GM19240 (cell line): Measurements from ENCODE around the gene LAG3.
A peak's percentile ranks its signal among the peaks of the same experiment; 100 is the strongest.

ENCODE experiments used
- DNase-seq: peaks from one replicate; pipeline ENCODE4 v3.0.0; 2011; ENCODE audit warnings: low spot score; ENCODE audit not compliant: insufficient read length

Gene LAG3

DNA sequence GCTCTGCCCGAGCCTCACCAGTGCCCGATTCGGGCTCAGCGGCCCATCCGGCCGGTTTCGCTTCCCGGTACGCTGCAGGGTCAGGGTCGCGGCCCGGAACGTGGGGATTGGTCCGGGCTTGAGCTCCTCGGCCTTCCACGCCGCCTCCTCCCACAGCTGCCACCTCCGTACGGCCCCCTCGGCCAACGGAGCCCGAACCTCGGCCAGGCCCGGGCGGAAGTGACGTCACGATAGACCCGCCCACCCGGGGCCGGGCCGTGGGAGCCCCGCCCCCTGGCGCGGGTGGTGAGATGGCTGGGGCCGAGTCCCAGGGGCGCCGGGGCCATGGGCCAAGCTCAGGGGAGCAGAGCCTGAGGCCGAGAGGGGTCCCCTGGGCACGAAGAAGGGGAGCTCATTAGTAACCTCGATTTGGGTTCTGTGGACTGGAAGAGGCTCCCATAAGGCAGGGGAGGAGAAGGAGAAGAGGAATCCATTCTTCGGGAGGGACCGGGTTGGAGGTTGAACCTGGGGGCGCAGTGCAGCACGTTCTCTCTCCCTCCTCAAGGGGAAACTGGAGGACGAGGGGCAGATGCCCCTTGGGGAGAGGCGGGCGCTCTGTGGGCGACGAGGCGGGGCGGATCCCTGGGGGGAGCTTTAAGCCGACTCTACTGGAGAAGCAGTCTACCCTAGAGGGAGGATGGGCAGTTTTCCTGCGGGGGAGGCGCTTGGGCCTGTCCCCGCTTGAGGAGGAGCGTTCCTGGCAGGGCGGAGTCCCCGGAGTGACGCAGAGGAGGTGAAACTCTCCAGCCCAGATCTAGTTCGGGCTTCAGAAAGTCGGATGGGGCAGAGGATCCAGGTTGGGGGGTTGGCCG is 19.2 kb upstream of the LAG3 start, which contains the start of gene MLF2:
MLF2 (minus strand) TSS at position 221 of the 851 bp plus-strand sequence. CDS start 807 bp downstream, outside the sequence.
- DNase-seq: peak; percentile 92

DNA sequence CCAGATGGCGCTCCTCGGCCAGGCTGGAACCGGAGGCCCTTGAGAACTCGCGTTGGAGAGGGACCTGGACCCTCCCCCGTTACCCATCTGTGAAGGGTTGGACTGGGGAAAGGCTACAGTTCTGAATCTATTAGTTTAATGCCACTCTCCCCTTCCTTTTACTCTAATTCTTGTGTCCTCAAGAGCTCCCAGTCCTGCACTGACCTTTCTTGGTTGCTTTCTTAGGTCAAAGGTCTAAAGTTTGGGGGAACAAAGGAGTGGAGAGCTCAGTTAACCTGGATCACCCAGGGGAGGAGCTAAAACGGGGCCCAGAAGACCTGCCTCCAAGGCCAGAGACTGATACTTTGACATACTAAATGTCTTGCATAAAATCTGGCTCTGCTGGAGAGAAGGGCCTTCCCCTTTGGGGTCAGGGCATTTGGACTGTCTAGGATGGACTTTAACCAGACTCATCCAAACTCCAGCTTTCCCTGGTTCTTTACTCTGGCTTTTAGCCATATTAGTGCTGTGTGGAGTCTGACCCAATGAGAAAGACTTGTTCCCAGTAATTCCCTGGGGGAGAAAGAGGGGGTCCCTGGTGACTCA is 18.5 kb upstream of the LAG3 start:
- no peak for DNase-seq

DNA sequence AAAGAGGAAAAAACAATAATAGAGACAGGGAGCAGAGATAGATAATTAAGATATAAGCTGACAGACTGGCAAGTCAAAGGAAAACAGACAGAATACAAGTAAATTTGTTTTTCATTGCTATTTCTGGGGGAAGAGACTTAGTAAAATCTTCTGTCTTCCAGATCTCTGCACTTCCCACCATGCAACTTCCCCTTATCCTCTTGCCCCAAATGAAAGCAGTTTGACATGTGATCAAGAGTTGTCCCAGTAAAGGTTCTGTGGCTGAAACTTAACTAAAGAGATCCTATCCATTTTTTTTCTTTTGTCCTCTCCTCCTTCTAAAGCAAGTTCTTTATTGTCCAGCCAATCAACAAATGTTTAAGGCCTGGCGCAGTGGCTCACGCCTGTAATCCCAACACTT is 17.9 kb upstream of the LAG3 start:
- DNase-seq: no peak

DNA sequence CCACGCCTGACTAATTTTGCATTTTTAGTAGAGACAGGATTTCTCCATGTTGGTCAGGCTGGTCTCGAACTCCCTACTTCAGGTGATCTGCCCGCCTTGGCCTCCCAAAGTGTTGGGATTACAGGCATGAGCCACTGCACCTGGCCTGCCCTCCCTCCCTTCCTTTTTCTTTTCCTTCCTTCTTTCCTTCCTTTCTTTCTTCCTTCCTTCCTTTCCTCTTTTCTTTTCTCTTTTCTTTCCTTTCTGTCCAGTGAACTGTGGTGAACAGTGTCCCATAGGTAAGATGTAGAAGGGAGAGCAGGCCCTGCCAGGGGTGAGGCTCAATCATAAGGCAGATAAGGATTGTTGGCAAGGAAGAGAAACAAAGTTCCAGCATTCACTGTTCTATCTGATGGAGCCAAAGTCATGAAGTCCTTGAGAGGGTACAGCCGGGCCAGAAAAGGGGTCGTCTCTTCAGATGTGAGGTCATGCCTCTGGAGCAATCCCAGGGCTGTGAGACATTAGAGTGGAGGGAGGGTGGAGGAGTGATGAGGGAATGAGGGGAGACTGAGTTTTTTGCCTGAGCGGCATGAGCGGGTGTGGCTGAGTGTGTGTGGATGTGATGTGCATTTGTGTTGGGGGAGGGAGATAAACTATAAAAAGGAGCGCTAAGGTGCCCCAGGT is 15.2 kb upstream of the LAG3 start:
- no peak for DNase-seq

DNA sequence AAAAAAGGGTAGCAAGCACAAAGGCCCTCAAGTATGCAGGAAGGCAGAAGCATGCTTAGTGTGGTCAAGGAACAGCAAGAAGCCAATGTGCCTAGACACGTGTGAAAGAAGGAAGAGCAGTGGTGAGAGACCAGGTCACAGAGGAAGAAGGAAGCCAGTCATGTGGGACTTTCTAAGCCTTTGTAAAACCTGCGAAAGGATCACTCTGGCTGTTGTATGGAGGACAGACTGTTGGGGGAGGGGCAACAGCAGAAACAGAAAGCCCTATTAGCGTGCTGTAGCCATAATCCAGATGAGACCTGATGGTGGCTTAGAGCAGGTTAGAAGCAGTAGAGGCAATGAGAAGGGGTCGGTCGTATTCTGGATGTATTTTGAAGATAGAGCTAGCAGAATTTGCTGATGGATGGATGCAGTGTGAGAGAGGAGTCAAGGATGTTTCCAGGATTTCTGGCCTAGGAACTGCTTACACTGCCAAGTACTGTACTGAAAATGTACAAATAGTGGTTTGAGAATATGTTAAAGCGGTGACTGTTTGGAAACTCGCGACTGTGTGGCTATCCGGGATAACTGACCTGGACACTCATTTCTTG is 13.7 kb upstream of the LAG3 start:
- DNase-seq: no peak

DNA sequence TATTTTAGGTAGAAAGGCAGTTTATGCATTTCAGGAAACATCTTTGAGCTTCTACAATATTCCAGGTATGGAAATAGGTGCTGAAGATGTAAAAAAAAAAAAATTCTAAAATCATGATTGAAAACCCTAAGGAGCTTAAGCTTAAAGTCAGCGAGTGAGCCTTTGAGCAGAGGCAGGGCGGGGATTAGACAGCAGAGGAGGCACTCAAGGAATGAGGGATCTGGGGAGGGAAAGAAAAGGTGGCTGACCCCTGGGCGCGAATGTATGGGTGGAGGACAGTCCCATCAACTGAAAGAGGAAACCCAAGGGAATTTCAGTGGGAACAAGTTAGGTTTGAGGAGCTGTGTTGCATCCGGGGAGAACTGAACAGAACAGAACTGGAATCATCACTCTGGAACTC is 12.6 kb upstream of the LAG3 start:
- no peak for DNase-seq

DNA sequence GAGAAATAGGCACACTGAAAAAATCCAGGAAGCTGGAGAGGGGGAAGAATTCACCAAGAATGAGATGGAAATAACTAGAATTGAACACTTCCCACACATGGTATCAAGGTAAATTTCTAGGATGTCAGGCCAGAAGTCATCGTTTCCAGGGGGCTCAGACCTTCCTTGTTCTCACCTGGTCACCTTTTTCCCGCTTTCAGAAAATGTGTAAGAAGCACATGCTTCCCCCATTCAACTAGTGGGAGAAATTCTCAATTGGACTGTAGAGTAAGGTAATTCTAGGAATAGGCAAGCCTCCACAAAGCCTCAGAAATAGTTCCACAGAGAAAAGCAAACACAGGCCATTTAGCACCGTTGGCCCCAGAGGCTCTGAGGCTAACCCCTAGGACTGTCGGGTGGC is 8.9 kb upstream of the LAG3 start:
- no peak for DNase-seq

DNA sequence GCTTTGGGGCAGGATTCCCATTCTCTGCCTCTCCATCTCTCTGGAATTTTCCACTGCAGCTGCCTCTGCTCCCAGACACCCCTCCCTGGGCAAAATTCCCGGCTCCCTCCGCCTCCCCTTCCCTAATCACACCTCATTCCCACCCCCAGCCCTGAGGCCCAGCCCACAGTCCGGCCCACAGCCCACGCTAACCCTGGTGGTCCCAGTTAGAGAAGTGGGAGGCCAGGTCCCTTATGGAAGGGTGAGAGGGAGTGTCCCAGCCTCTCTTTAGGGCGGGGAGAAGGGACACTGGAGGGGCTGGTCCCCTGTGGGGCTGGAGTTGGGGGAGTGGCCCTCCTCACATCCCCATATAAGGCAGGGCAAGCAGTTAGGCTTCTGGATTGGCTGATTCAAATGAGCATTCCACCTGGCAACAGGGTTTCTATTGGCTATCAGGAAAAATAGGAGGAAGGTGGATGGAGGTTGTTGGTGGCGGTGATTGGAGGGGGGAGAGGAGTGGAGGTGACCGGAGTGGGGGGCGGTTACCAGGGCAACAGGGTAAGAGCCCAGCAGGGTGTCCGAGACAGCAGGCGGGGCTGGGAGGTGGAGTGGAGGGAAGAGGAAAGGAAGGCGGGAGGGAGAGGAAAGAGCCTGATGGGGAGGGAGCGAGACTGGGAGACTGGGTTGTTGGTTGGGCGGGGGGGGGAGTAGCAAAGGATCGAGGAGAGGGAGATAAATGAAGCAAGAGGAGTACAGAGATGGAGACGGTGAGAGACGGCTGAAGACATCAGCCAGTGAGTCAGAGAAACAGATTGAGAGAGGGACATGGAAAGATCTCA is 8.1 kb upstream of the LAG3 start:
- peak; percentile 97 for DNase-seq

DNA sequence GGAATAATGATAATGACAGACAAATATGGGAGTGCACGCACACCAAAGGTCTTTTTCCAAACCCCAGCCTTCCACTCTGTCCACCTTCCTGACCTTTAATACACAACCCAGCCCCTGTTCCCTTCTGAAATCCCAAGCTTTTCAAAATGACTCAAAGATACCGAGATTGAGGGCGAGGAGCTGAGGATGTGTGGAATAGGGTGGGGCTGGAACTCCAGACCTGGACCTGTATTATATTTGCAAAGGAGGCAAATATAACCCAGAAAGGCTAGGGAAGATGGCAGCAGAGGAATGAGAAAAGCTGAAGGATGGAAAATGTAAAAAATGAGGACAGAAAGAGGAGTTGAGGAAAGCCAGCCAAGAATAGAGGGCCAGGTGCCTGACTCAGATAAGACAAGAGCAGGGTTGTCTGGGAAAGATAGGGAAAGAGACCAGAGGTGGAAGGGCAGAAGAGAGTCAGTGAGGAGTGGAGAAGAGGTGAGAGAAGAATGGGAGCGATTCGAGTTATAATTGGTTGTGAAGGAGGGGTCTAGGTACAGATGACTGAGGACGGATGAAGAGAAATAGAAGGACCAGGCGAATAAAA is 7.2 kb upstream of the LAG3 start:
- DNase-seq: no peak

DNA sequence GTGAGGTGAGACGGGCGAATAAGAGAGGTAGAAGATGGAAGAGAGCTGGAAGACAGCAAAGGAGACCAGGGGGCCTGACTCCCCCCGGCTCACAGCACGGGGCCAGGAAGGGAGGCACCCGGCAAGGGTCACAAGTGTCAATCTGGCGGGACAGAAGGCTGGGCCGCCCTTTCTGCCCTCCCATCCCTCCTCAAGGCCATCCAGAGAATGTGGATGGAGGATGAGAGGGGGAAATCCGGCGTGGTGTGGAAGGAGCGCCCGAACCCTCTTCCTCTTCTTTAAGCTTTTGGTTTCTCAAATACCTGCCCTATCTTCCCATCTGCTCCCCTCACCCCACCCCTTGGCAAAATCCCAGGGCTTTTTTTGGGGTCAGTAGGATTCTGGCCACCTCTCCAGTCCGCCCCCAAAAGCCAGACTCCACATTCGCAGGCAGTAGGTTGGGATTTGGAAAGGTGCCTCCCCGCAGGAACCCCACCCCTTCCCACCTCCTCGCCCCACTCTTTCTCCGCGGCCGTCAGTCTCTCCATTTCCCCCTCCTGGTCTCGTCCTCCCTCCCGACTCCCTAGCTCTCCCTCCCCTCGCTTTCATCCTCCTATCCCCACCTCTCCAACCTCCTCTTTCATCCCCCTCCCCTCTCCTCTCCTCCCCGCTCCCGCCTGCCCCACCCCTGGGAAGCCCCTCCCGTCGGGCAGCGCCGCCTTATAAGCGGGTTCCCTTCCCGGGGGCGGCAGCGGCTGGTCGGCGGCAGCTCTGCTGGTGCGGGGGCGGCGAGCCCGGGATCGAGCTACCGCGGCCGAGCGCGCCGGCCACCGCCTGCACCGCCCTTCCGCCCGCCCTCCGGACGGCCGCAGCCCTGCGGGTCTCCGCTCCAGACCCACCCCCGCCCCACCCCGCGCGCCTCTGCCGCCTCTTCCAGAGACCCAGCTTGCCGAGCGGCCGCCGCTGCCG is 6.4 kb upstream of the LAG3 start, which contains the start of gene PTMS:
PTMS (plus strand) TSS at position 730 of the 948 bp plus-strand sequence. CDS start 343 bp downstream, outside the sequence.
- DNase-seq: no peak

DNA sequence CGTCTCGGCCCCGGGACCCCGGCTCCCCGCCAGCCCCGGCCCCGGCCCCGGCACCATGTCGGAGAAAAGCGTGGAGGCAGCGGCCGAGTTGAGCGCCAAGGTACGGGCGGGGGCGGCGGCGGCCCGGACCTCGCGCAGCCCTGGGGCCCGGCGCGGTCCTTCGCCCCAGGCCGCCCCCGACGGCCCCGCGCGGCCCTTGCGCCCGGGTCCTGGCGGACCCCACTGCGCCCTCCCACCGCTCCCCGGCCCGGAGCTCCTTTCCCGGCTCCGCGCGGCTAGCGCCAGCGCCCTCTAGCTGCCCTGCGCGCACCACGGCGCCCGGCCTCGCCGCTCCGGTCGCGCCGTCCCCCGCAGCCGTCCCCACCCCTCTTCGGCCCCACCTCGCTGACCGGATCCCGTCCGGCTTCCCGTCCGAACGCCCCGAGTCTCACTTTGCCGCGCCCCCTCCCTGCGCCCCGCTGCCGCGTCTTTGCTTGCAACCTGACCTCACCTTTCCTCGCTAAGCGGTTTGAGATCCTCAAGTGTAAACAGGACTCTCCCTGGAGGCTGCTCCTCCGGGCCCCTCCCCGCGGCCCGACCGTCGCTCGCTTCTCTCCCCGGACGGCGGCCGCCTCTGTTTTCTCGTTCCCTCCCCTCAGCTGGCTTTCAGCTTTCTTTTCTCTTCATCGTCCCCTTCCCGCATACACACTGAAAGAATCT is 5.5 kb upstream of the LAG3 start:
- DNase-seq: peak; percentile 57

DNA sequence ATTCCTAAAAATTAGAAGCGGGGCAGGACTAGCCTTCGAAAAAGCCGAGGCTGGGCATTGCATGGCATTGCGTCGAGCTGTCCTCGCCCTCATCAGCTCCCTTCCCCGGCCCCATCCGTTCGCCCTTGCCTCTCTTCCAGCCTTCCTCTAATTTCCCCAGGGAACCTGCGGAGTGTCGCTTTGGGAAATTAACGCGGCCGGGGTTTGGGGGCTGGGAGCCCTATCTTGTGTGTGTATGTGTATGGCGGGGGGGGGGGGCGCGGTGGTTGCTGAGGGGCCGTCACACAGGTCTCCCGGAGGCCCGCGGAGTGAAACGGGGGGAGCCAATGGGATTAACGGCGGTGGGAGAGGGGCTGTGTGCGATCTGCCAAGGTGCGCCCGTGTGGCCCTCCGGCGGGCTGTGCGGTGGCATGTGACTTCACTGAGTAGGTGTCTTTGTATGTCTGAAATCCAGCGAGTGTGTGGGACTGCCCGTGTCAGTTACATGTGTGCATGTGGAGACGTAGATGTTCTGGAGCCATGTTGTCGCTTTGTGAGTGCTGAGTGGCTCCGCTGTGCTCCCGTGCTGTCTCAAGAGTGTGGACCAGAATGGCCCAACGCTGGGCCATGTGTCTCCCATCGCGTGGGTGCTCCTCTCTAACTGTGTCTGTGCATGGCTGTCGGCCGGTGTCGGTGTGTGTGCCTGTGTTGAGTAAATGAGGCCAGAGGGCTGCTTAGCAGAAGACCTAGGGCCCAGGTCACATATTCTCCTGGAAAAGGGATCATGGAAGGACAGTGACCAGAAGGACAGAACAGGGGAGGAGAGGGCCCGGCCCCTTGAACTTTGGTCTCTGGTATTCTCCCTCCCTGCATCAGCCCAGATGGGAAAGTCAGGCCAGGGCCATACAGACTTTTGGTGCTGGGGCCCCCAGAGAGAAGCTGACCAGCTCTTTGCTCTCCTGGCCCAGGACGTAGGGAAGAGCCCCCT is 4.7 kb upstream of the LAG3 start:
- DNase-seq: no peak

DNA sequence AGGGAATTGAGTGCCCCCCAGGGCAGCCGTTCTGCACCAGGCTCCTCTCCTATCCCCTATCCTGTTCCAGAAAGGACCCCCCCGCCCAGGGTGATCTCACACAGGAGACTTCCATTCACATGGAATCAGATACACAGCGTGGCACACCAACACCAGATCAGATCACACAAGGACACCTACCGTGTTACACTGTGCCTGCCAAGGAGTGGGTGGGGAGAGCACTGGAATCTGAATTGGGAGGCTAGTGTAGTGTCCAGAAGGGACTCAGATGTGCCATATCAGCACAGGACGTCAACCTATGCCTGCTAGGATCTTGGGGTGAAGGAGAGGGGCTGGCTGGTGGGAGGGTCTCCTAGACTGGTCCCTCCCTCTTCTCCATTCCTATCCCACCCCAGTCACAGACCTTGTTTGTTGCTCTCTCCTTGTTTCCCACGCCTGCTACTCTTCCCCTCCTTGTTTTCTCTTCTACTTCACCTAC is 3.8 kb upstream of the LAG3 start:
- no peak for DNase-seq

DNA sequence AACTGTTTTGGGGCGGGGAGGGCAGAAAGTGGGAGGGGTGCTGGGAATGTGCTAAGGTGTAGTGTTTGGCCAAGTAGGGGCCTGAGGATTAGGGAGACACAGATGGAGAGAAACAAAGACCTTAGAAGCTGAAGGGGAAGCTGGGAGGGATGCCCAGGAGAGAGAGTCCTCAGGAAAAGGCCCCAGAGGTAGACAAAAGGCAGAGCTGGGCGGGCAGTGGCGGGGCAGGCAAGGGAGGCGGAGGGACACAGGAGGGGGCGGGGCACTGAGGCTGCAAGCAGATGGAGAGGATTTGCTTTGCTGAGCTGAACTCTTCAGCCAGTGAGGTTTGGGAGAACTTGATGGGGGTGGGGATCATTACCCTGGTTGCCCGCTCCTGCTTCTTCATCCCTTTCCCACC is 3.3 kb upstream of the LAG3 start:
- DNase-seq: no peak

DNA sequence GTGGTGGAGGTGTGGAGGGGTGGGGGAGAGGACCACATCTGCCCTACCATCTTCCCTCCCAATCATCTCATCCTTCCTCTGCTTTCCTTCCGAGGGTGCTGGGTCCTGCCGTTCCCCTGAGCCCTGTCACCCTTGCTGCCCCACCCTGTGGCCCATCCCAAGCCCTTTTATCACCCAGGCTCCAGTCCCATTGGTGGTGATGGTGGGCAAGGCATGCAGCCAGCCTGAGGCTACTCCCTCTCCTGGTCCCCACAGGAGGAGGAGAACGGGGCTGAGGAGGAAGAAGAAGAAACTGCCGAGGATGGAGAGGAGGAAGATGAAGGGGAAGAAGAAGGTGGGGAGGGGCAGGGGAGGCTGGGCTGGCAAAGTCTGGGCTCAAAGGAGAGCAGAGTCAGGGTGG is 2.7 kb upstream of the LAG3 start:
- DNase-seq: no peak

DNA sequence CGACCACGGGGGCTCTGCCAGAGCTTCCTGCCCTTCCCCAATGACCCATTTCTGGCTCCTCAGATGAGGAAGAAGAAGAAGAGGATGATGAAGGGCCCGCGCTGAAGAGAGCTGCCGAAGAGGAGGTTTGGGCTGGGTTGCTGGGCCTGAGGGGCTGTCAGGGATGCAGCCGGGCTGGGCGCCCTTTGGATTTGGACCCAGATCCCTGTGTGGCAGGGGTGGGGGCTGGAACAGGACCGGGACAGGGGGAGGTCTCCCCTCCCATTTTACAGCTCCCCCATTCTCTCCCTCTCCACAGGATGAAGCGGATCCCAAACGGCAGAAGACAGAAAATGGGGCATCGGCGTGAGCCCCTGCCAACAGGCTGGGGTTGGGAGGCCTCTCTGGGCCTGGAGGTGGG is 2.2 kb upstream of the LAG3 start:
- DNase-seq: no peak

DNA sequence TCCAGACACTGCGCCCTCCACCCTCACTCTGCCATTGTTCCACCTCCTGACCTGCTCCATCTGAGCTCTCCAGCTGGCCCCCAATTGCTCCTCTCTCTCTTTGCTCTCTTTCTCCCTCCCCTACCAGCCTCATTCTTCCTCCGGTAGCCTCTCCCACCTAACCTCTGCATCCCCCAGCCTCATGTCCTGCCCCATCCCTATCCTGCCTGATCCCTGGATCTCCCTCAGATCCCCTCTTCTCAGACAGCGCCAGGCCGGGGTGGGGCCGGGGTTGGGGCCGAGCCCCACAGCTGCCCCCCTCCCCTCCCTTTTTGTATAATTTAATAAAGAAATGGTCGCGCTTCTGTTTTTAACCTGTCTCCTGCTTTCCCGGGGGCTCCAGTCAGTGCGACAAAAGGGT is 1.7 kb upstream of the LAG3 start:
- DNase-seq: no peak

DNA sequence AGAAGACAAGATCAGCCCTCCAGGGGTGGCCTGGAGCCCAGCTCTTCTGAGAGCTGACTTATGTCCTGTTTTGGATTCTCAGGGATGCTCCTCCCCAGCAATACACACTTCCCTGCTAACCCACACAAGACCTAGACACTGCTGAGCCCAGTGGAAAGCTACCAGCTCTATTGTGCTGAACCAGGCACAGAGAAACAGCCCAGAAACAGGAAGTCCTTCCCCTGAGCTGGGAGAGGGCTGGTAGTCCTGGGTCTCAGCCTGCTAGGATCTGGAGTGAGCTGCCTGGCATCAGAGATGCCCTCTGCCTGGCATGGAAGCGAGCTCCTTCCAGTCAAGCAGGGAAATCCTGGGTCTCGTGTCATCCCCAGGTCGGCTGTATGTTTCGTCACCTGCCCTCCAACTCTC is 1.2 kb upstream of the LAG3 start:
- no peak for DNase-seq
